ENCODE results near the gene SWAP70.

The SWAP70 gene

DNA sequence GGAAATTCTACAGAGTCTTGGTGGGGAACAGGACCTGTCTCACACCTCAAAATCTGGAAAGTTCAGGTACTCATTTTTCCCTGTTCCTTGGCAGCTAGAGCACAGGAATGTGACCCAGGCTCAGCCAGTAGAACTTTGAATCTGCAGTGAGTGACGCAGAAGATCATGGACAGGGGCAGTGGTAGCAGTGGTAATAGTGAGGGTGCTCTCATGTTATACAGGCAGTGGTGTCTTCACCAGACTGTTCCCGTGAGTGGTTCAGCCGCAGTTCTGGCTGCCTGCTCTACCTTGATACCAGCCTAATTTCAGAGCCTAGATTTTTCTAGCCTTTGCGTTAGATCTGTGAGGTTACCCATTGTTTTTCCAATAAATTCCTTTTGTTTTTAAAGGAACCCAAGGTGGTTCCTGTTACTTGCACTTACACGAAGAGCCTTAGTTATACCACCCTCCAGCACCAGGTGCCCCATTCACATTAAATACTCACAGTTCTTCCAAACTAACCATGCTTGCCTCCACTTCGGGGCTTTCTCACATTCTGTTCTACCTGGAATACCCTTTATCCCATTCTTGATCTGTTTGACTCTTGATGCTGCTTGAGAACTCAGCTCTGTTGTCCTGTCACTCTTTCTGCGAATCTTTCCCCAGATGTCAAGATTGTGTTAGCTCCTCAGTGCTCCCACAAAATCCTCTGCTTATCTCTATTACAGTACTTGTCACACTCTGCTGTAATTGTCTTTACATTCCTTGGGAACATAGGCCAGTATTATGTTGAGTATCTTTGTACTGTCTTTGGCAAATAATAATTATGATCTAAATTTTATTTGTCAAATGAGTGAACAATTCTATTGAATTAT lies 47.8 kb downstream of the SWAP70 start:
- DNase-seq (ENCODE audit: low read depth): no peak
- H3K4me3 ChIP-seq (ENCODE audit: low read length): no peak overlapping the region
- TF ChIP-seq, protein P1, sequence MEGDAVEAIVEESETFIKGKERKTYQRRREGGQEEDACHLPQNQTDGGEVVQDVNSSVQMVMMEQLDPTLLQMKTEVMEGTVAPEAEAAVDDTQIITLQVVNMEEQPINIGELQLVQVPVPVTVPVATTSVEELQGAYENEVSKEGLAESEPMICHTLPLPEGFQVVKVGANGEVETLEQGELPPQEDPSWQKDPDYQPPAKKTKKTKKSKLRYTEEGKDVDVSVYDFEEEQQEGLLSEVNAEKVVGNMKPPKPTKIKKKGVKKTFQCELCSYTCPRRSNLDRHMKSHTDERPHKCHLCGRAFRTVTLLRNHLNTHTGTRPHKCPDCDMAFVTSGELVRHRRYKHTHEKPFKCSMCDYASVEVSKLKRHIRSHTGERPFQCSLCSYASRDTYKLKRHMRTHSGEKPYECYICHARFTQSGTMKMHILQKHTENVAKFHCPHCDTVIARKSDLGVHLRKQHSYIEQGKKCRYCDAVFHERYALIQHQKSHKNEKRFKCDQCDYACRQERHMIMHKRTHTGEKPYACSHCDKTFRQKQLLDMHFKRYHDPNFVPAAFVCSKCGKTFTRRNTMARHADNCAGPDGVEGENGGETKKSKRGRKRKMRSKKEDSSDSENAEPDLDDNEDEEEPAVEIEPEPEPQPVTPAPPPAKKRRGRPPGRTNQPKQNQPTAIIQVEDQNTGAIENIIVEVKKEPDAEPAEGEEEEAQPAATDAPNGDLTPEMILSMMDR (IDR thresholded peaks at IDR 0.05; ENCODE audit: insufficient read depth, low read depth, low read length, missing control alignments): no peak

DNA sequence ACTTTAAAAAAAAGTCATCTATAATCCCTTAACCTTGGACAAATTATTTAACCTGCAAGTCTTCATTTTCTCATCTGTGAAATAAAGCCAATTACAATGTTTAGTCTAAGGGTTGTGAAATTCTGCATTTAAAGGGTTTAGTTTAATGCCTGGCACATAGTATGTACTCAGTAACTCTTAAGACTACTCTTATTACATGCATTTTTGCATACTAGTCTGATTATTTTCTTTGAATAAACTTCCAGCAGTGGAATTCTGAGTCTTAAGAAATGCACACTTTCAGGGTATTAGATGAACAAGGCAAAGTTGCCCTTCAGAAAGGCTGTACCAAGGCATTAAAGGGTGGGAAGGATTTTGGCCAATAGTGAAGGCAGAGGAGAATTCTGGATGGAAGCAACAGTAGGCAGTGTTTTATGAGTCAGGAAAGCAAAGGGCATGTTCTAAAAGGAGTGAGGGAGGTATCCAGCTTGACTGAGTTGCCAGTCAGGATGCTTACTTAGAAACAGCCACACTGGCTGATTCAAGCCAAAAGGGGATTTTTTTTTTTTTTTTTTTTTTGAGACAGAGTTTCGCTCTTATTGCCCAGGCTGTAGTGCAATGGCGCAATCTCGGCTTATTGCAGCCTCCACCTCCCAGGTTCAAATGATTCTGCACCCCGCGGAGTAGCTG lies 50.5 kb downstream of the SWAP70 start:
- no peak overlapping the region for H3K4me3 ChIP-seq (ENCODE audit: low read length)
- no peak for DNase-seq (ENCODE audit: low read depth)
- TF ChIP-seq, protein P1 (IDR thresholded peaks at IDR 0.05; ENCODE audit: insufficient read depth, low read depth, low read length, missing control alignments): no peak

DNA sequence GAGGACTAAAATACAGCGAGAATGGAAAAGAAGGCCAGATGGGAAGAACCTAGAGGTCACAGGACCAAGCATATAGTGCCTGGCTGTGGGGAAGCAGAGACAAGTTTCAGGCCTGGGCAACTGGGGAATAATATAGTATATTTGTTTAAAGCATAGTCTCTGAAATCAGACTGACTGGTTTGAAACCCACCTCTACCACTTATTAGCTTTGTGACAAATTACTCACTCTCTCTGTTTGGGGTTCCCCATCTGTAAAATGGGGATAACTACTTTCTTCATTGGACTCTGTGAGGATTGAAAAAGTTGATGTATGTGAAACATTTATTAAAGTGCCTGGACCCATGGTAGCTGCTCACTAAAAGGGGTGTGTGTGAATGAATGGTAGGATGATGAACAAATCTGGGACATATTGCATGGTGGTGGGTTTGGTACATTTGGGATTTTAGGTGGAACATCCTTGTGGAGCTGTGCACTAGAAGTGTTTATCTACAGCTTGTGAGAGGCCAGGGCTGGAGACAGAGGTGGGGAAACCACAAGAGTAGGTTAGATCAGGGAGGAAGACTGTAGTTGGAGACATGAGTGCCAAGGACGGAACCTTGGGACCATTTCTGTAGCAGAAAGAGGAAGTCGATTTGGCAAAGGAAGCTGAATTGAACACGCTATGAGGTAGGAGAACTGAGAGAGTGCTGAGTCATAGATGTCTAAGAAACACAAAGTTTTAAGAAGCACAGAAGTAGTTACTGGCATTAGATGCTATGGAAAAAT lies 52.6 kb downstream of the SWAP70 start:
- TF ChIP-seq, protein P1 (IDR thresholded peaks at IDR 0.05; ENCODE audit: insufficient read depth, low read depth, low read length, missing control alignments): no peak
- H3K4me3 ChIP-seq (ENCODE audit: low read length): no peak overlapping the region
- DNase-seq (ENCODE audit: low read depth): peak; percentile 66

DNA sequence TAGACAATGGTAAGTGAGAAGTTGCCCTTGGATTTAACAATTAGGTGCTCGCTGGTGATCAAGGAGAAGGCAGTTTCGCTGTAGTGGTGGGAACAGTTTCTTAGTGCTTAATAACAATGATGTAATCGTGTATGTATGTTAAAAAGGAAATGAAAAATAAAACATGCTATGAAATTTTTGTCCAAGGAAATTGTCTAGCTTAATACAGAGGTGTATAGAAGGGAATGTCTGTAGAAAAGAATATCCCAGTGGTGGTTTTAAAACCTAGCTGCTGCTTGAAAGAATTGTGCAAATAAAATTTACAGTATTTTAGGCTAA lies 53.1 kb downstream of the SWAP70 start:
- DNase-seq (ENCODE audit: low read depth): no peak
- no peak overlapping the region for H3K4me3 ChIP-seq (ENCODE audit: low read length)
- TF ChIP-seq, protein P1 (IDR thresholded peaks at IDR 0.05; ENCODE audit: insufficient read depth, low read depth, low read length, missing control alignments): no peak

DNA sequence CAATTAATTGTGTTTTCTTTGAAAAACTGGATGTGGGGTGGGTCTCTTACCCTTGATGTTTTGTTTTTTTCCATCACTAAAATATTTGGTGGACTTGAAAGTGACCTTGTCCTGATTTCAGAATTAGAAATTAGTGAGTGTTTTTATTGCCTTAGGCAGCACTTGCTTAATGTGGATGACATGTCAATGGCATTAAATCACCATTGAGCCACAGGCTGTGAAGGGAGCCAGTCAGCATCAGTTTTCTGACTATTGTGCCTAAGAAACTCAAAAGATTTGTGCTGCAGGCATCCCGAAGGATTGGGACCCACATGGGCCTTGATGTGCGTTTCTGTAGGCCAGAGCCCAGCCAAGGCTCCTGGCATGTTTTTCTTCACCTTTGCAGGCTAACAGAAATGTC lies 53.8 kb downstream of the SWAP70 start:
- peak; percentile 61 for DNase-seq (ENCODE audit: low read depth)
- TF ChIP-seq, protein P1 (IDR thresholded peaks at IDR 0.05; ENCODE audit: insufficient read depth, low read depth, low read length, missing control alignments): no peak
- no peak overlapping the region for H3K4me3 ChIP-seq (ENCODE audit: low read length)

DNA sequence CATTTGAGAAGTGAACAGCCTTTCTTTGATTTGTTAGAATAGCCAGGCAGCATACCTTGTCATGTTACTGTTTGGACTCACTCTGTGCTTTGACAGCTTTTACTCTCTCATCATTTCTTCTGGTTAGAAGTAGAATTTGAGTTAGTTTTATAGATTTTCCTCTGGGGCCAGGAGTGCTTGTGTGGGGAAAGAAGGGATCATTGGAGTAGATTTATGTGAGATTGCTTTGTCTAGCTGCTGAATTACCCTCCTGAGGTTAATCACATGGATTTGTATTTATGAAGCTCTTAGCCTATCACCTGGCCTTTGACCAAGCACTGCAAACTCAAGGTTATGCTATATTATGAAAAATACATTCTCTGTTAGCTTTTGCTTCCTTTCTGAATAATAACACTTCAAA lies 54.3 kb downstream of the SWAP70 start:
- DNase-seq (ENCODE audit: low read depth): no peak
- TF ChIP-seq, protein P1 (IDR thresholded peaks at IDR 0.05; ENCODE audit: insufficient read depth, low read depth, low read length, missing control alignments): no peak
- no peak overlapping the region for H3K4me3 ChIP-seq (ENCODE audit: low read length)

Measured in epithelial cell of esophagus (primary cell).